GM23338 (cell line): Measurements from ENCODE around the gene TSPEAR.

Experiments
- CREB1 ChIP-seq: fragments of 250-450 bp; sonication (Bioruptor Pico); IDR thresholded peaks from 2 replicates; pipeline ENCODE4 v1.5.0; 2020; ENCODE audit warnings: low read depth, mild to moderate bottlenecking, moderate library complexity
- EZH2 ChIP-seq: fragments of 200-600 bp; sonication (generic); IDR thresholded peaks from one replicate; pipeline ENCODE4 v1.8.0; 2017; ENCODE audit warnings: antibody characterized with exemption, mild to moderate bottlenecking, low read depth; ENCODE audit not compliant: unreplicated experiment
- EZH2phosphoT487 ChIP-seq: fragments of 200-600 bp; sonication (generic); IDR thresholded peaks from one replicate; pipeline ENCODE4 v1.8.1; 2018; ENCODE audit warnings: antibody characterized with exemption; ENCODE audit not compliant: unreplicated experiment
- POLR2AphosphoS5 ChIP-seq: IDR thresholded peaks from 2 replicates; pipeline ENCODE4 v1.6.1; 2016; ENCODE audit warnings: antibody characterized with exemption, low read depth
- REST ChIP-seq: IDR thresholded peaks from one replicate; pipeline ENCODE4 v1.6.1; 2018; ENCODE audit warnings: antibody characterized with exemption; ENCODE audit not compliant: unreplicated experiment
- ZNF331 ChIP-seq: fragments of 250-450 bp; sonication (Bioruptor Pico); IDR thresholded peaks from 2 replicates; pipeline ENCODE4 v1.5.0; 2020; ENCODE audit warnings: low read depth, mild to moderate bottlenecking, moderate library complexity
- TF ChIP-seq, protein P1 (sequence below), 2 experiments: fragments of 200-600 bp in 1 of 2; sonication (generic) in 1 of 2; conservative IDR thresholded peaks; 2 replicates each; pipeline versions ENCODE4 v1.5.1 to v1.6.1; 2016 to 2017; ENCODE audit warnings: antibody characterized with exemption in 2 of 2, low read depth in 2 of 2, mild to moderate bottlenecking in 2 of 2, moderate library complexity in 1 of 2

DNA sequence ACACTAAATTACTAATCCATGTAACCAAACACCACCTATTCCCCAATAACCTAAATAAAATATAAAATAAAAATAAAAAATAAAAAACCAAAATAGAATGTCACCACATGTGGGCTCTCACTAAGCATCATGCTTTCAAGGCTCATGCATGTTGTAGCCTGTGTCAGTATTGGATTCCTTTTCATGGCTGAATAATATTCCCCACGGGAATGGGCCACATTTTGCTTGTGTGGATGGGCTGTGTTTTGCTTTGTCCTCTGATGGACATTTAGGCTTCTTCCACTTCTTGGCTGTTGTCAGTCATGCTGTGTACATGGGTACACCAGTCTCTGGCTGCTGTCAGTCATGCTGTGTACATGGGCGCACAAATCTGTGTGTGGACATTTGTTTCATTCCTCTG, 122.3 kb downstream of the TSPEAR start:
- TF ChIP-seq, protein P1, sequence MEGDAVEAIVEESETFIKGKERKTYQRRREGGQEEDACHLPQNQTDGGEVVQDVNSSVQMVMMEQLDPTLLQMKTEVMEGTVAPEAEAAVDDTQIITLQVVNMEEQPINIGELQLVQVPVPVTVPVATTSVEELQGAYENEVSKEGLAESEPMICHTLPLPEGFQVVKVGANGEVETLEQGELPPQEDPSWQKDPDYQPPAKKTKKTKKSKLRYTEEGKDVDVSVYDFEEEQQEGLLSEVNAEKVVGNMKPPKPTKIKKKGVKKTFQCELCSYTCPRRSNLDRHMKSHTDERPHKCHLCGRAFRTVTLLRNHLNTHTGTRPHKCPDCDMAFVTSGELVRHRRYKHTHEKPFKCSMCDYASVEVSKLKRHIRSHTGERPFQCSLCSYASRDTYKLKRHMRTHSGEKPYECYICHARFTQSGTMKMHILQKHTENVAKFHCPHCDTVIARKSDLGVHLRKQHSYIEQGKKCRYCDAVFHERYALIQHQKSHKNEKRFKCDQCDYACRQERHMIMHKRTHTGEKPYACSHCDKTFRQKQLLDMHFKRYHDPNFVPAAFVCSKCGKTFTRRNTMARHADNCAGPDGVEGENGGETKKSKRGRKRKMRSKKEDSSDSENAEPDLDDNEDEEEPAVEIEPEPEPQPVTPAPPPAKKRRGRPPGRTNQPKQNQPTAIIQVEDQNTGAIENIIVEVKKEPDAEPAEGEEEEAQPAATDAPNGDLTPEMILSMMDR (conservative IDR thresholded peaks at IDR 0.05; ENCODE audit: low read depth in 2 of 2) = no peak
- TF ChIP-seq EZH2 (no peak), EZH2phosphoT487 (no peak), POLR2AphosphoS5 (no peak), CREB1 (CRISPR knock-in tag) (no peak), REST (no peak), ZNF331 (CRISPR knock-in tag) (no peak)
